Trophoblast cell (in vitro differentiated cells and primary cell): ENCODE data around the gene HAT1.

ENCODE experiments used
- DNase-seq, 2 donors: peaks; one replicate each; pipeline ENCODE4 v3.0.0-alpha.2; 2016
- H2AFZ ChIP-seq: 2 replicates; pipeline ENCODE4 v1.6.1; 2013; ENCODE audit warnings: low read length, moderate library complexity, mild to moderate bottlenecking; ENCODE audit not compliant: insufficient read depth, poor library complexity
- H2AK5ac ChIP-seq: 2 replicates; pipeline ENCODE4 v1.6.1; 2013; ENCODE audit warnings: mild to moderate bottlenecking, low read length
- H2BK120ac ChIP-seq: 2 replicates; pipeline ENCODE4 v1.6.1; 2013; ENCODE audit warnings: low read length, mild to moderate bottlenecking, moderate library complexity; ENCODE audit not compliant: insufficient read depth, poor library complexity
- H2BK12ac ChIP-seq: 2 replicates; pipeline ENCODE4 v1.6.1; 2013; ENCODE audit warnings: mild to moderate bottlenecking, low read length, moderate library complexity
- H2BK5ac ChIP-seq: 2 replicates; pipeline ENCODE4 v1.6.1; 2013; ENCODE audit warnings: low read length, low read depth, moderate library complexity, mild to moderate bottlenecking; ENCODE audit not compliant: poor library complexity
- H3K14ac ChIP-seq: 2 replicates; pipeline ENCODE4 v1.6.1; 2013; ENCODE audit warnings: mild to moderate bottlenecking, low read length
- H3K18ac ChIP-seq: 2 replicates; pipeline ENCODE4 v1.6.1; 2013; ENCODE audit warnings: mild to moderate bottlenecking, low read length
- H3K23ac ChIP-seq: 2 replicates; pipeline ENCODE4 v1.6.1; 2013; ENCODE audit warnings: low read length
- H3K27ac ChIP-seq: 2 replicates; pipeline ENCODE4 v1.5.1; 2013; ENCODE audit warnings: low read depth, mild to moderate bottlenecking, inconsistent platforms, low read length, moderate library complexity
- H3K27me3 ChIP-seq: 2 replicates; pipeline ENCODE4 v1.6.1; 2013; ENCODE audit warnings: inconsistent platforms, mild to moderate bottlenecking, low read length, moderate library complexity; ENCODE audit not compliant: insufficient read depth
- H3K36me3 ChIP-seq, 2 experiments: 1 replicate in 1 of 2; 2 replicates in 1 of 2; pipeline ENCODE4 v1.6.1; 2013; ENCODE audit warnings: low read length in 2 of 2, mild to moderate bottlenecking in 2 of 2, moderate library complexity in 1 of 2; ENCODE audit not compliant: insufficient read depth in 2 of 2, control insufficient read depth in 1 of 2
- H3K4ac ChIP-seq: 2 replicates; pipeline ENCODE4 v1.6.1; 2013; ENCODE audit warnings: low read depth, mild to moderate bottlenecking, low read length, moderate library complexity
- H3K4me1 ChIP-seq, 2 experiments: 1 replicate in 1 of 2; 2 replicates in 1 of 2; pipeline ENCODE4 v1.6.1; 2013; ENCODE audit warnings: low read length in 2 of 2, mild to moderate bottlenecking in 2 of 2, moderate library complexity in 1 of 2; ENCODE audit not compliant: insufficient read depth in 2 of 2, control insufficient read depth in 1 of 2
- H3K4me2 ChIP-seq: 2 replicates; pipeline ENCODE4 v1.6.1; 2013; ENCODE audit warnings: inconsistent platforms, mild to moderate bottlenecking, low read length, moderate library complexity
- H3K4me3 ChIP-seq: 2 replicates; pipeline ENCODE4 v1.5.1; 2013; ENCODE audit warnings: mild to moderate bottlenecking, low read depth, low read length, inconsistent platforms
- H3K79me1 ChIP-seq: one replicate; pipeline ENCODE4 v1.6.1; 2013; ENCODE audit warnings: low read length
- H3K79me2 ChIP-seq: 2 replicates; pipeline ENCODE4 v1.6.1; 2013; ENCODE audit warnings: low read length, mild to moderate bottlenecking; ENCODE audit not compliant: control insufficient read depth, insufficient read depth, poor library complexity
- H3K9ac ChIP-seq: 2 replicates; pipeline ENCODE4 v1.6.1; 2013; ENCODE audit warnings: mild to moderate bottlenecking, low read length
- H3K9me3 ChIP-seq: 2 replicates; pipeline ENCODE4 v1.6.1; 2013; ENCODE audit warnings: low read depth, mild to moderate bottlenecking, control low read depth, inconsistent platforms, low read length; ENCODE audit not compliant: insufficient read depth
- H4K12ac ChIP-seq: 2 replicates; pipeline ENCODE4 v1.6.1; 2013; ENCODE audit warnings: low read depth, mild to moderate bottlenecking, low read length, moderate library complexity
- H4K8ac ChIP-seq: 2 replicates; pipeline ENCODE4 v1.6.1; 2013; ENCODE audit warnings: low read depth, mild to moderate bottlenecking, low read length, moderate library complexity
- H4K91ac ChIP-seq: one replicate; pipeline ENCODE4 v1.6.1; 2013; ENCODE audit warnings: low read depth, mild to moderate bottlenecking, low read length, moderate library complexity
- WGBS: extraction: QIAGEN DNeasy Blood & Tissue Kit; methylation state at CpG from one replicate; pipeline ENCODE4 v1.1.7; 2013; ENCODE audit warnings: missing lambda C conversion rate; ENCODE audit not compliant: insufficient read length, insufficient coverage; ENCODE audit errors: extremely low coverage; 5-methylcytosine and 5-hydroxymethylcytosine counted together

HAT1 gene

DNA sequence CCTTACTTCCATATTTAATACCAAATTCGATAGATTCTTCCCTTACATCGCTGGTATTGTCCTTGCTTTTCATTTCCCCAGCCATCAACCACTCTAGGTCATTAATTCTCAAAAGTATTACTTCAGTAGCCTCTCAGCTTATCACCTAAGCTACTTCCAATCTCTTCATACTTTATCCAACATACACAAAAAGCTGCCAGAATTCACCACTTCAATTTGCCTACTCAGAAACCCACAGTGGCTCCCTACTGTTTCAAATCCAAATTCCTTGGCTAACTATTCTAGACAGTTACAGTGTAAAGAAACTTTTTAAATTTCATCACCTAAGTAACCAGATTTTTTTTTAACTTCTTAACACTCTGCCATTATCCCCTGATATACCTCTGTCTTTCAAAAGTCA, 32.9 kb upstream of the HAT1 start:
- H4K91ac ChIP-seq, result no peak overlapping the region
- no peak overlapping the region for H3K27ac ChIP-seq
- no peak overlapping the region for H3K14ac ChIP-seq
- H3K23ac ChIP-seq, result no peak overlapping the region
- no peaks in the 10 kb centered on the region for H3K27me3 ChIP-seq
- no peaks in the 10 kb centered on the region for H3K36me3 ChIP-seq
- H3K18ac ChIP-seq, result no peak overlapping the region
- no peak for DNase-seq
- no peak overlapping the region for H3K4me2 ChIP-seq
- no peak overlapping the region for H2BK12ac ChIP-seq
- H3K9me3 ChIP-seq, result no peaks in the 10 kb centered on the region
- H2AK5ac ChIP-seq, result no peak overlapping the region
- H3K79me2 ChIP-seq, result peaks cover 2% of the 10 kb centered on the region
- no peak overlapping the region for H2BK5ac ChIP-seq
- H3K4me1 ChIP-seq, result peaks cover 0 to 2% of the 10 kb centered on the region in 2 experiments
- H3K79me1 ChIP-seq, result peaks cover 6% of the 10 kb centered on the region
- no peak overlapping the region for H3K4me3 ChIP-seq
- H4K8ac ChIP-seq, result no peak overlapping the region
- H2AFZ ChIP-seq, result no peak overlapping the region
- H3K9ac ChIP-seq, result no peak overlapping the region
- H4K12ac ChIP-seq, result no peak overlapping the region
- H3K4ac ChIP-seq, result no peak overlapping the region
- WGBS, result 100% methylated on average over 1 of the region's 2 CpGs
- H2BK120ac ChIP-seq, result no peak overlapping the region

DNA sequence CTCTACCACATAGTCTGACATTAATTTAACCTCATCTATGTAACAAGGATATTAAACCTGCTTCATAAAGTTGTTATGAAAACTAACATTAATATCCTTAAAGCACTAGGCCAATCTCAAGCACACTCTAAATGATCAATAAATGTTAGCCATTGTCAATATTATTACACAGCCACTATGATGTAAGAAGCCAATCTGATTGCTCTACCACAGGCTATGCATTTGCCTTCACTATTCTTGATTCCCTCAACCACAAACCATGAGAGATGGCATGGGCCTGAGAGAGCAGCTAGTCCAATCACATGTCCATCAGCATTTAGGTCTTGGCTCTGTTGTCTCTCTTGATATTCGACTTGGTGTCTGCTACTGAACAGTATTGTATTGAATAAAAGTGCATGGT, 32.5 kb upstream of the HAT1 start:
- H3K18ac ChIP-seq, result no peak overlapping the region
- H4K12ac ChIP-seq, result no peak overlapping the region
- peaks cover 8% of the 10 kb centered on the region for H3K79me1 ChIP-seq
- no peak overlapping the region for H2BK12ac ChIP-seq
- H3K4me3 ChIP-seq, result no peak overlapping the region
- no peak overlapping the region for H3K14ac ChIP-seq
- no peak overlapping the region for H4K8ac ChIP-seq
- no peaks in the 10 kb centered on the region for H3K36me3 ChIP-seq
- no peak overlapping the region for H4K91ac ChIP-seq
- no CpG with 5 or more reads among the region's 1 CpG for WGBS
- no peak overlapping the region for H2AFZ ChIP-seq
- no peaks in the 10 kb centered on the region for H3K9me3 ChIP-seq
- H3K23ac ChIP-seq, result no peak overlapping the region
- H3K4ac ChIP-seq, result no peak overlapping the region
- no peak for DNase-seq
- peaks cover 0 to 2% of the 10 kb centered on the region in 2 experiments for H3K4me1 ChIP-seq
- H3K4me2 ChIP-seq, result no peak overlapping the region
- no peak overlapping the region for H3K27ac ChIP-seq
- peaks cover 2% of the 10 kb centered on the region for H3K79me2 ChIP-seq
- no peak overlapping the region for H2BK5ac ChIP-seq
- H3K9ac ChIP-seq, result no peak overlapping the region
- H2BK120ac ChIP-seq, result no peak overlapping the region
- no peak overlapping the region for H2AK5ac ChIP-seq
- no peaks in the 10 kb centered on the region for H3K27me3 ChIP-seq

GRCh38 chr2:171893196-171893823, 29.0 kb upstream of the HAT1 start:
- Histone ChIP-seq H3K18ac (no peak overlapping the region), H4K91ac (no peak overlapping the region), H2AK5ac (no peak overlapping the region), H3K36me3 (no peaks in the 10 kb centered on the region), H2BK5ac (no peak overlapping the region), H3K23ac (no peak overlapping the region), H3K4me1 (peaks cover 0 to 2% of the 10 kb centered on the region in 2 experiments), H3K27ac (no peak overlapping the region), H3K14ac (peak overlapping the region; percentile 18), H4K12ac (no peak overlapping the region), H3K4me3 (peak overlapping the region; percentile 75), H3K9ac (no peak overlapping the region), H3K79me2 (peaks cover 2% of the 10 kb centered on the region), H3K4ac (no peak overlapping the region), H2BK120ac (no peak overlapping the region), H4K8ac (peak overlapping the region; percentile 52), H3K27me3 (no peaks in the 10 kb centered on the region), H3K9me3 (no peaks in the 10 kb centered on the region), H3K79me1 (peaks cover 8% of the 10 kb centered on the region), H3K4me2 (peak overlapping the region; percentile 95), H2AFZ (peak overlapping the region; percentile 46), H2BK12ac (no peak overlapping the region)
- DNase-seq, result no peak
- no CpG with 5 or more reads among the region's 7 CpGs for WGBS

- peak within 1 kb of the TSS; percentile 40 for H4K12ac ChIP-seq
- H3K14ac ChIP-seq, result peak within 1 kb of the TSS; percentile 74
- H4K91ac ChIP-seq, result peak within 1 kb of the TSS; percentile 63
- H4K8ac ChIP-seq, result peak within 1 kb of the TSS; percentile 76
- no peaks in the 10 kb centered on the region for H3K36me3 ChIP-seq
- H2BK12ac ChIP-seq, result no peak within 1 kb of the TSS
- H3K79me2 ChIP-seq, result peaks cover 2% of the 10 kb centered on the region
- H3K9me3 ChIP-seq, result no peaks in the 10 kb centered on the region
- peak within 1 kb of the TSS; percentile 91 for H2AFZ ChIP-seq
- no peak within 1 kb of the TSS for H2BK5ac ChIP-seq
- H2AK5ac ChIP-seq, result no peak within 1 kb of the TSS
- peak within 1 kb of the TSS; percentile 34 for H3K4ac ChIP-seq
- H3K27ac ChIP-seq, result no peak within 1 kb of the TSS
- peaks cover 8% of the 10 kb centered on the region for H3K79me1 ChIP-seq
- H3K4me2 ChIP-seq, result peak within 1 kb of the TSS; percentile 95
- H3K4me3 ChIP-seq, result peak within 1 kb of the TSS; percentile 75
- peaks cover 0 to 2% of the 10 kb centered on the region in 2 experiments for H3K4me1 ChIP-seq
- peak within 1 kb of the TSS; percentile 82 for H2BK120ac ChIP-seq
- H3K27me3 ChIP-seq, result no peaks in the 10 kb centered on the region
- H3K9ac ChIP-seq, result peak within 1 kb of the TSS; percentile 66
- H3K18ac ChIP-seq, result peak within 1 kb of the TSS; percentile 81
- DNase-seq, result peak; percentile 42 to 74
- no peak within 1 kb of the TSS for H3K23ac ChIP-seq
- no CpG with 5 or more reads among the region's 63 CpGs for WGBS
These were observed 28.2 kb upstream of the HAT1 start, which contains the start of gene SLC25A12 for GRCh38 chr2:171893824-171894611. Gene SLC25A12, minus strand, starts transcription at chr2:171894244. Its CDS starts 30 bp downstream, at chr2:171894214.
